NB4 (cell line): ENCODE measurements around the gene DCLRE1C.
A peak's percentile ranks its signal among the peaks of the same experiment; 100 is the strongest.

Experiments
- CTCF ChIP-seq: IDR thresholded peaks from one replicate; pipeline ENCODE4 v1.5.1; 2012; ENCODE audit warnings: low read depth, low read length
- POLR2A ChIP-seq: IDR thresholded peaks from 2 replicates; pipeline ENCODE4 v1.6.1; 2011; ENCODE audit warnings: mild to moderate bottlenecking; ENCODE audit not compliant: insufficient read length; ENCODE audit errors: extremely low read depth

DNA sequence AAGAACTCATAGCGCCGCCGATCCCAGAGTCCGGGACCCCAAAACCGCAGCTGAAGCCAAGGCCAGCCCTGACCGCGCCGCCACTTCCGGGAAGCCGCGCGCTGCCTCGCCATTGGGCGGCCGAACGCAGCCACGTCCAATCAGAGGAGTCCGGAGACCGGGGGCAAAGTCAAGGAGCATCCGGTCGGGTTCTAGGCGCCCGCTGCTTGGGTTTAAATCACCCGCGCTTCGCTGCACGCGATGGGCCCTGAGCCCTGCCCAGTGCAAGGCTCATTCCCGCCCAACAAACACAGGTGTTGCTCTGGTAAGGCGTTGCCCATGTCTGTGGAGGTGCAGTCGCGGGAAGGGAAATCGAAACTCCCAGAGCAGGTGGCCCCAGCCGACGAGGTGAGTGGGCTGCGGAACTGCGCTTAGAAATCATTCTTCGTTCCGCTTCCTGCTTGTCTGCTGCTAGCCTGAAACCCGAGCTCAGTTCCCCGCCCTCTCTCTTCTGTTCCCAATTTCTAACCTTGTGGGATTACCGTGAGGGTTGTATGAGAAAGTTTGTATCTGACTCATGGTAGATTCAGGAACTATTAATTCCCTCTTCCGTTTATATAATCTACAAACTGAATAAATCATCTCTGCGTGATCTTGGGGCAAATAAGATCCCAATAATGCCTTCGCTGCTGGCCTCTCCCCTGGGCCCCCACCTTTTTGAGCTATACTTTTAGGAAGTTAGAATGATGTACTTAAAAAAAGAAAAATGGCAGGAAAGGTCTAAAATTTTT, at the start of gene DCLRE1C:
- no peak for TF ChIP-seq CTCF
- peak; percentile 88 for TF ChIP-seq POLR2A
